Right renal cortex interstitium (tissue), 3 donors: ENCODE results near the gene STAT1. TPM values are rescaled to one million over a fixed set of nuclear protein-coding genes. Genes with fewer than 3 reads are reported as not detected.
"Not testable (repeated sequence)": the region's sequence is repeated elsewhere in the genome, so short reads cannot be mapped to it uniquely, and the experiment has no call there.

Source experiments
- DNase-seq, 3 donors: peaks; one replicate each; pipeline ENCODE4 v3.0.0-alpha.2; 2013; ENCODE audit warnings: low read depth in 3 of 3, low spot score in 2 of 3
- polyA plus RNA-seq, 3 donors: library from polyadenylated mRNA; unstranded; fragments of 120-200 nt; gene quantifications; one replicate each; pipeline ENCODE4 v1.2.1, GENCODE V29; 2013; ENCODE audit not compliant: insufficient read length in 3 of 3

Gene STAT1
- polyA plus RNA-seq, 3 donors: 144 to 163 (median 153) TPM

- DNase-seq: no peak
These were observed 4.2 kb downstream of the STAT1 start for GRCh38 chr2:191009541-191010374.

- no peak for DNase-seq
These were observed 5.7 kb downstream of the STAT1 start for GRCh38 chr2:191008286-191008685.

GRCh38 chr2:191006997-191007783 is 6.8 kb downstream of the STAT1 start:
- DNase-seq: no peak

- DNase-seq: no peak
These were observed 7.7 kb downstream of the STAT1 start for GRCh38 chr2:191006297-191006696.

- no peak for DNase-seq
These were observed 10.3 kb downstream of the STAT1 start for GRCh38 chr2:191003405-191004309.

- DNase-seq: no peak
These were observed 12.3 kb downstream of the STAT1 start for GRCh38 chr2:191001624-191002023.

GRCh38 chr2:191001032-191001431 is 12.9 kb downstream of the STAT1 start:
- DNase-seq: no peak

GRCh38 chr2:190999949-191000665 is 13.9 kb downstream of the STAT1 start:
- no peak for DNase-seq

- no peak for DNase-seq
These were observed 14.9 kb downstream of the STAT1 start for GRCh38 chr2:190999058-190999457.

GRCh38 chr2:190997526-190998113 is 16.4 kb downstream of the STAT1 start:
- DNase-seq: no peak

GRCh38 chr2:190996947-190997346 is 17.0 kb downstream of the STAT1 start:
- DNase-seq: no peak

GRCh38 chr2:190996338-190996946 is 17.5 kb downstream of the STAT1 start:
- no peak for DNase-seq

- DNase-seq: not testable (repeated sequence)
These were observed 18.7 kb downstream of the STAT1 start for GRCh38 chr2:190995315-190995714.

GRCh38 chr2:190994148-190994547 is 19.8 kb downstream of the STAT1 start:
- DNase-seq: no peak

GRCh38 chr2:190993292-190993643 is 20.7 kb downstream of the STAT1 start:
- no peak for DNase-seq

- no peak for DNase-seq
These were observed 23.8 kb downstream of the STAT1 start for GRCh38 chr2:190990132-190990531.

- DNase-seq: no peak
These were observed 25.1 kb downstream of the STAT1 start for GRCh38 chr2:190988910-190989309.

- DNase-seq: no peak
These were observed 26.0 kb downstream of the STAT1 start for GRCh38 chr2:190987938-190988337.

GRCh38 chr2:190987116-190987515 is 26.9 kb downstream of the STAT1 start:
- no peak for DNase-seq
